ENCODE measurements around the gene SLC26A2. TPM values are rescaled to one million over a fixed set of nuclear protein-coding genes. Genes with fewer than 3 reads are reported as not detected.

Gene SLC26A2
- total and polyA plus RNA-seq, 2 of the 8 experiments (the other 6 are each of a cell fraction or from before 2014, with no cell fraction given), result 3.7 to 11.4 TPM

- Histone ChIP-seq H2BK12ac (ENCODE audit: low read depth, low read length) (no peak overlapping the region), H3K18ac (ENCODE audit: extremely low read depth, low read length) (no peak overlapping the region), H3K4me1 (replicated peaks in 1 of 4; ENCODE audit: control insufficient read depth in 3 of 4, insufficient read depth in 4 of 4, low read length in 3 of 4) (no peaks in the 10 kb centered on the region), H3K56ac (replicated peaks; ENCODE audit: insufficient read length, low read depth, low read length) (no peak overlapping the region), H3K79me2 (ENCODE audit: control insufficient read depth in 1 of 2, insufficient read depth in 2 of 2, low read length in 2 of 2) (no peaks in the 10 kb centered on the region), H3K79me1 (ENCODE audit: low read depth, low read length) (no peaks in the 10 kb centered on the region), H3K9ac (replicated peaks in 1 of 4; ENCODE audit: extremely low read depth in 1 of 4, low read depth in 3 of 4, low read length in 3 of 4) (no peak overlapping the region), H2BK20ac (ENCODE audit: low read length) (no peak overlapping the region), H3K27me3 (replicated peaks in 1 of 4; ENCODE audit: control insufficient read depth in 3 of 4, extremely low read depth in 1 of 4, insufficient read depth in 3 of 4, low read length in 3 of 4) (no peaks in the 10 kb centered on the region), H2BK120ac (replicated peaks; ENCODE audit: low read depth, low read length) (no peak overlapping the region), H4K8ac (ENCODE audit: extremely low read depth, insufficient read depth, low read length) (no peak overlapping the region), H2BK5ac (ENCODE audit: low read depth, low read length) (no peak overlapping the region), H3K27ac (ENCODE audit: low read depth, low read length) (no peak overlapping the region), H3K9me3 (ENCODE audit: insufficient read depth in 2 of 2, low read depth in 1 of 2, low read length in 1 of 2) (no peaks in the 10 kb centered on the region), H3K4me3 (ENCODE audit: extremely low read depth in 1 of 4, insufficient read depth in 2 of 4, low read depth in 3 of 4, low read length in 4 of 4) (no peak overlapping the region), H3K4me2 (ENCODE audit: insufficient read depth in 1 of 2, low read depth in 2 of 2, low read length in 2 of 2) (no peak overlapping the region), H4K5ac (ENCODE audit: insufficient read length, low read depth, low read length) (no peak overlapping the region), H2AFZ (ENCODE audit: low read length) (no peak overlapping the region), H3K36me3 (ENCODE audit: control insufficient read depth in 2 of 4, insufficient read depth in 4 of 4, low read length in 3 of 4) (peaks cover 19 to 75% (median 60%) of the 10 kb centered on the region in 4 experiments), H3K14ac (ENCODE audit: insufficient read length) (no peak overlapping the region), H3K23ac (ENCODE audit: insufficient read length) (no peak overlapping the region), H2BK15ac (ENCODE audit: low read length) (no peak overlapping the region), H3K23me2 (ENCODE audit: low read depth, low read length) (no peaks in the 10 kb centered on the region), H3K4ac (replicated peaks; ENCODE audit: insufficient read length, low read depth, low read length) (no peak overlapping the region), H2AK5ac (ENCODE audit: low read depth, low read length) (no peak overlapping the region), H4K91ac (replicated peaks; ENCODE audit: insufficient read length, low read length) (no peak overlapping the region), H4K20me1 (replicated peaks in 1 of 2; ENCODE audit: control insufficient read depth in 1 of 2, insufficient read depth in 2 of 2, low read length in 2 of 2) (peaks cover 0 to 4% of the 10 kb centered on the region in 2 experiments)
- FAIRE-seq (no peak), DNase-seq (ENCODE audit: low read depth in 1 of 2, low spot score in 2 of 2) (no peak)
- WGBS, 2 experiments (ENCODE audit: extremely low coverage in 1 of 2, insufficient coverage in 1 of 2, insufficient read length in 1 of 2, insufficient replicate concordance in 2 of 2, low coverage in 1 of 2, low lambda C conversion rate in 2 of 2, missing lambda C conversion rate in 1 of 2), result 94% methylated on average over 9 of the region's 9 CpGs; no CpG with 5 or more reads in 1 of the 2 experiments
- TF ChIP-seq CEBPB (IDR thresholded peaks at IDR 0.05; ENCODE audit: low read depth, low read length) (no peak), NANOG (IDR thresholded peaks at IDR 0.05; ENCODE audit: insufficient read depth, low read depth, low read length, poor library complexity, severe bottlenecking) (no peak), TEAD4 (IDR thresholded peaks at IDR 0.05; ENCODE audit: low read depth, low read length) (no peak), KDM1A (IDR thresholded peaks at IDR 0.05; ENCODE audit: borderline replicate concordance, low read length) (no peak), RNF2 (IDR thresholded peaks at IDR 0.05; ENCODE audit: borderline replicate concordance, low read depth, low read length, missing control alignments, poor library complexity, severe bottlenecking) (no peak), NRF1 (IDR thresholded peaks at IDR 0.05; ENCODE audit: low read depth, low read length) (no peak), ZNF274 (IDR thresholded peaks at IDR 0.05; ENCODE audit: borderline replicate concordance, extremely low read depth, low read length) (no peak)
- POLR2A ChIA-PET (ENCODE audit: partially characterized antibody), result interaction anchor here (0.6 to 1.0 kb wide), 2 partner anchors 269 to 520 kb away, joined by 3 read pairs; no protein-coding TSS in a partner anchor
- CTCF ChIA-PET (ENCODE audit: partially characterized antibody), result interaction anchor here (0.9 to 1.9 kb wide), 4 partner anchors 9 to 202 kb away, joined by 3 to 8 read pairs (median 4); no protein-coding TSS in a partner anchor
These were observed 76.0 kb downstream of the SLC26A2 start for GRCh38 chr5:150036513-150036912.
